Activated T-cell treated with anti-CD3 and anti-CD28 coated beads for 24 hours (primary cell): ENCODE data around the gene DNAJA2.
A peak's percentile ranks its signal among the peaks of the same experiment; 100 is the strongest.
"Not testable (repeated sequence)": the region's sequence is repeated elsewhere in the genome, so short reads cannot be mapped to it uniquely, and the experiment has no call there.

Source experiments
- DNase-seq: peaks from one replicate; pipeline ENCODE4 v3.0.0-alpha.2; 2020; ENCODE audit warnings: low read depth

DNAJA2 gene

DNA sequence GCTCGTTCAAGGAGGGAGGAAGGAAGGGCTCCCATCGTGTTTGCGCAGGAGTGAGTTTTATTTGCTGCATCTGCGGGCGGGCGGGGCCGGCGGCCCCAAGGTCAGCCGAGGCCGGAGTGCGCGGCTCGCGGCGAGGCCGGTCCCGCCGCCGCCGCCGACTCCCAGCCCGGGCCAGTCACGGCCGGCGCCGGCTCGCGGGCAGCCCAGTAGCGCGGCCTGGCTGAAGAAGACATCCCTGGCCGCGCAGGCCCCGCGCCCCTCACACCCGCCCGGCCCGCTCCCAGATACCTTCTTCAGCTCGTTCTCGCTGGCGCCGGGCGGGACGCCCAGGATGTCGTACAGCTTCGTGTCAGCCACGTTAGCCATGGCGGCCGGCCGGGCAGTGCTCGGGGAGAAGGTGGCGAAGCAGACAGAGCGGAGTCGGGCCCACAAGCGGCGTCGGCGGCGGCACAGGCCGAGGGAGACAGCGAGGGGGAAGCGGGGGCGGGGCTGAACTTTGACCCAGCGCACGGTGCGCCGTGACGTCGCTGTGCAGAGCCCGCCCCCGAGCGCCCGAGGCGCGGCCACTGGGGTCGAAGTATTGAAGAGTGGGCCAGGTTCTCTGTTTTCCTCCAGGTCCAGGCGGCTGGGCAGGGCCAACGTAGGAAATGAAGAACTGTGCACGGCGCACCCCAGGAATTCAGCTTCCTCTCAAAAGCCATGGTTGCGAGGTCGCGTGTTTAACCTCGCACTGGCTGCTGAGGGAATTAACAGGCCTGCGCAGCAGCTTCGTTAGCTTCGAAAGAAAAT lies at the start of gene DNAJA2:
TSS of gene DNAJA2 (minus strand) at position 468 of the 789 bp plus-strand sequence. CDS start at position 366, 102 bp downstream.
- DNase-seq = peak; percentile 86

DNA sequence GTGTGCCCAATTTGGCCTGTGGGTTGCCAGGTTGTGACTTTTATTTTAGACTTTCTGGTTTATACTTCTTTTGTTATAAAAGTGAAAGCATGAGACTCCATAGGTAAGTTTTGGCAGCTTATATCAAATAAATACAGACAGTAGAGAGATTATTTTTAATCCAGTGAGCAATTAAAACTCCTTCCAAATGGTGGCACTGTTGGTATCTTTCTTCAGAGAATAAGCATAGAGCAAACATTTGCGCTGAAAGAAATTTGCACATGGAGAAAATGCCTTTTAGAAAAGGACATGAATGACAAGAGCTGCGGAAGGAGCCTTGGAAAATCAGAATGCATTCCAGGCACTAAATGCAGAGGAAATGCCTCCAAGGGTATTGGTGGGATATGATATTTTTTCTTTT lies 46.1 kb upstream of the DNAJA2 start:
- DNase-seq = no peak

DNA sequence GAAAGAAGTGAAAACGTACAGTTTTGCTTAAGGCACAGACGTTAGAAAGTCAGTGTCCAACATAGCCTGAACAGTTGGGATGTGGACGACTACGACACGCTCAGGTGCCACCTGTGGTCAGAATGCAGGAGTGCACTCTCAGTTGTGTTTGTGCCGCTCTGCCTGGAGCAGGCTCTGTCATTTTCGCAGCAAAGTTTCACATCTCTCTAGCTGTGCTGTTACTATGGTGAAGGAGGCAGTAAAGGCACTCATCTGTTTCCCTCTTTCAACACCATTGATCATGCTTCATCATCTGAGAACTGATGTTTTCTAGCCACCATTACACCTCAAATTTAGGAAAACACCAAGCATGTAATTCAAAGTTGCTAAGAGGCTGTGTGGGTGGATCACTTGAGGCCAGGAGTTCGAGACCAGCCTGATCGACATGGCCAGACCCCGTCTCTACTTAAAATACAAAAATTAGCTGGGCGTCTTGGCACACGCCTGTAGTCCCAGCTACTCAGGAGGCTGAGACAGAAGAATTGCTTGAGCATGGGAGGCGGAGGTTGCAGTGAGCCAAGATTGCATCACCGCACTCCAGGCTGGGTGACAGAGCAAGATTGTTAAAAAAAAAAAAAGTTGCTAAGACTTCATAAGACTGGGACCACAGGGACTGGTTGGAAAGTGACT lies 44.9 kb upstream of the DNAJA2 start:
- DNase-seq = peak; percentile 17

DNA sequence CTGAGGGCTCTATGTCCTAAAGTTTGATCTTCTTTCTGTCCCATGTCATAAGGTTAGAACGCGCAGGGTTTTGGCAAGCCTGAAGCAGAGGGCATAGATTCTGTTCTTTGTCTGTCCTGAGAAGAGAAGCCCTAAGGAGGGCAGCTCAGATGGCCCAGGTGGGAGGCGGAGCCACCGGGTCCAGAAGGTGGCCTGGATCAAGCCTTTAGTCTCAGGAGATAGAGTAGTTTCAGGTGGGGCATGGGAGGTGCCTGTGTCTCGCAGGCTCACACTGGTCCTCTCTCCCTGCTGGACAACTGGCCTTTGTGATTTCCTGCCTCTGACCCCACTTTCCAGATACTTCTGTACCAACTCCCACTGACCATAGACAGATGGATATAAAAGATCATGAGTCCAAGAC lies 44.2 kb upstream of the DNAJA2 start:
- no peak for DNase-seq

DNA sequence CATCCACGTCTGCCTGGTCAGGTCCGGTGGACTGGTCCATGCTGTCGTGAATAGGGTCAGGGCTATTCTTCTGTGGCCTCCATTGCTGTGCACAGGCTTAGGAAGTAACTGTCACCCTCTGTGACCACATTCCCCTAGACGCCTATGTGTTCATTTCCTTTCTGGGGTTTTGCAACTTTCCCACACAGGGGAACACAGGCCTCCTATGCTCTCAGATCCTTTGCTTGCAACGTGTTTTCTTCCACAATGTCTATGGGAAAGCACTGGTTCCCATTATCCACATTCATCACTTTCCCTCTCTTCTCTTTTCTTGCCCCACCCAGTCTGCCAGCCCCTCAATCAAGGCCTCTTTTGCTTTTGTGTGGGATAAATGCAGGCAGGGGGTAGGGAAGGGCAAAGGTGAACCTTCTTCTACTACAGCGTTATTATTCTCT lies 43.2 kb upstream of the DNAJA2 start:
- DNase-seq = no peak

DNA sequence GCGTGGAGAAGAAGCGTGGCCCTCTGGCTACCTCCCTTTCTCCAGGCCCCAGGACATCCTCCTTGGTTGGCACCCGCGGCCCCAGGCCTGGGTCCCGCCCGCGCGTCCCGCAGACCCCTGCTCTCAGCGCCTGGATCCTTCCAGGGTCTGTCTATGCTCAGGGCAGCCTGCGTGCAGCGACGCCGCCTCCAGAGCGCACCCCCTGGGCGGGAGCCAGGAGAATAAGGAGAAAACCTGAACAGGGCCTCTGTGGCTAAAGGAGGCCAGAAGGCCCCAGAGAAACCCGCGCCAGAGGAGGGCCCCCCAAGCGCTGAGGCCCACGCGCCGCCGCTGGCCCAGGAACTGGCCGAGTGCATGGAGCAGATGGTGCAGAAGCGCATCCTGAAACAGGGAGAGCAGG lies 40.4 kb upstream of the DNAJA2 start:
- DNase-seq = no peak

DNA sequence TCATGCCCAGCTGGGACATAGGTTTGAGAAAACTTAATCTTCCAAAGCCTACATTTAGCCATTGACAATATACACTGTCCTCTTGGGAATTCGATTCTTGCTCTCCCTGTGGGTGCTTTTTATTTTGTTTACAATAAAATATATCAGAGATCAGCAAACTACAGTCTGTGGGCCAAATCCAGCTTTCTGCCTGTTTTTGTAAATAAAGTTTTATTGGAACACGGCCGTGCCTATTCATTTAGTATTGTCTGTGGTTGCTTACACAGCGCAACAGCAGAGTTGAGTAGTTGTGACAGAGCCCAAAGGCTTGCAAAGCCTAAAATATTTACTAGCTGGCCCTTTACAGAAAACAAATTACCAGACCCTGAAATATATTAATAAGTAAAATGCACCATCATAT lies 39.7 kb upstream of the DNAJA2 start:
- no peak for DNase-seq

DNA sequence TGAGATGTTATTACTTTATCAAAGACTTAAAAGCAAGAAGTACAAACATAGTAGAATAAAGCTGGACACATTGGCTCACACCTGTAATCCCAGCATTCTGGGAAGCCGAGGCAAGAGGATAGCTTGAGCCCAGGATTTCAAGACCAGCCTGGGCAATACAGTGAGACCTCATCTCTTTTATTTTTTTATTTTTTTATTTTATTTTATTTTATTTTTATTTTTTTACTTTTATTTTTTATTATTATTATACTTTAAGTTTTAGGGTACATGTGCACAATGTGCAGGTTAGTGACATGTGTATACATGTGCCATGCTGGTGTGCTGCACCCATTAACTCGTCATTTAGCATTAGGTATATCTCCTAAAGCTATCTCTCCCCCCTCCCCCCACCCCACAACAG lies 37.3 kb upstream of the DNAJA2 start:
- not testable (repeated sequence) for DNase-seq

DNA sequence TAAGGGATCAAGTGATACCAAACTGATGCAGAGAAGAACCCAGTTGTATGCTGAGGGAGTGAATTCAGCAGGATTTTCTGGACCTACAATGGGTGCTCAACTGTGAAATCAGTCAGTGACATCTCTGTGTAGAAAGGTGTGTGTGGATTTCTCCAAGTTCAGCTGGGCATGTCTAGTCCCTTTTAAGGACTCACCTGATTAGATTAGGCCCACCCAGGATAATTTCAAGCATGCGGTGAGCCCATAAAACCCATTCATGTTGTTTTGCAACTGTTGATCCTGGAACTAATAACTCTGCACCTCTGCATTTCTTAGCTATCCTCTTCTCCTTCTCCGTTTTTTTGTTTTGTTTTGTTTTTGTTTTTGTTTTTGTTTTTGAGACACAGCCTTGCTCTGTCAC lies 35.1 kb upstream of the DNAJA2 start:
- no peak for DNase-seq

DNA sequence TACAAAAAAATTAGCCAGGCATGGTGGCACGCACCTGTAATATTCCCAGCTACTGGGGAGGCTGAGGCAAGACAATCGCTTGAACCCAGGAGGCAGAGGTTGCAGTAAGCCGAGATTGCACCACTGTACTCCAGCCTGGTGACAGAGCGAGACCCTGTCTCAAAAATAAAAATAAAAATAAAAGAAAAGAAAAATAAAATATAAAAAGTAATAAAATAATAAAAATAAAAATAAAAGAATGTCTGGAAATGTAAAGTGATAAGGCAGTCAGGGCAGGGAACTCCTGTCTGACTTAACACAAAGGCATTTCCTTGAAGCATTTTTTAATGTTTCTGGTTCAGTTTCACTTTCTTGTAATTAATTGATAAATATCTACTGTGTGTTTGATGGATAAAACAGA lies 34.7 kb upstream of the DNAJA2 start:
- DNase-seq = no peak

DNA sequence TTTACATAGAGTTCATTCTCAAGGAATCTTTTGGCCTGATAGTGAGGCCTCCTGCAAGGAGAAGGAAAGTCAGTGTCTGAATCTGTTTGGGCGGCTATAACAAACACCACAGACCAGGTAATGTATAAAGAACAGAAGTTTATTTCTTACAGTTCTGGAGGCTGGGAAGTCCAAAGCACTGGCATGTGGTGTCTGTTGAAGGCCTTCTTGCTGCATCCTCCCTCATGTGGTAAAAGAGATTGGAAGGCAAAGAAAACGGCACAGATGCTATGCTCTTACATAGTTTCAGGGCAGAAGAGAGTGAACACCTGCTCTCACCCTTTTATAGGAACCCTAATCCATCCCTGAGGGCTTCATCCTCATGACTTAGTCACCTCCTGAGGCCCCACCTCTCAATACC lies 31.2 kb upstream of the DNAJA2 start:
- no peak for DNase-seq

DNA sequence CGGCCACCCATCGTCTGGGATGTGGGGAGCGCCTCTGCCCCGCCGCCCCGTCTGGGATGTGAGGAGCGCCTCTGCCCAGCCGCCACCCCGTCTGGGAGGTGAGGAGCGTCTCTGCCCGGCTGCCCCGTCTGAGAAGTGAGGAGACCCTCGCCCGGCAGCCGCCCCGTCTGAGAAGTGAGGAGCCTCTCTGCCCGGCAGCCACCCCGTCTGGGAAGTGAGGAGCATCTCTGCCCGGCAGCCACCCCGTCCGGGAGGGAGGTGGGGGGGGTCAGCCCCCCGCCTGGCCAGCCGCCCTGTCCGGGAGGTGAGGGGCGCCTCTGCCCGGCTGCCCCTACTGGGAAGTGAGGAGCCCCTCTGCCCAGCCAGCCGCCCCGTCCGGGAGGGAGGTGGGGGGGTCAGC lies 26.6 kb upstream of the DNAJA2 start:
- not testable (repeated sequence) for DNase-seq

DNA sequence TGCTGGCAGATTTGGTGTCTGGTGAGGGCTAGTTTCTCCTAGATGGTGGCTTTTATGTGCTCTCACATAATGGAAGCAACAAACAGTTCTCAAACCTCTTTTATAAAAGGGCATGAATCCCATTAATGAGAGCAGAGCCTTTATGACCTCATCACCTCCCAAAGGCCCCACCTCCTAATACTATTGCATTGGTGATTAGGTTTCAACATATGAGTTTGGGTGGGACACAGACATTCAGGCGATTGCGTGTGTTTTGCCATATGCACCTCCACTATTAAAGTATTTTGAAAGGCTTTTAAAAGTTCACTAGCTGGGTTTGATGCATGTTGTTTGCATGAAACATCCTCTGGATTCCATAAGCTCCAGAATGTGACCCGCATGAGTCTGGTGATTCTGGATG lies 24.4 kb upstream of the DNAJA2 start:
- DNase-seq = no peak

DNA sequence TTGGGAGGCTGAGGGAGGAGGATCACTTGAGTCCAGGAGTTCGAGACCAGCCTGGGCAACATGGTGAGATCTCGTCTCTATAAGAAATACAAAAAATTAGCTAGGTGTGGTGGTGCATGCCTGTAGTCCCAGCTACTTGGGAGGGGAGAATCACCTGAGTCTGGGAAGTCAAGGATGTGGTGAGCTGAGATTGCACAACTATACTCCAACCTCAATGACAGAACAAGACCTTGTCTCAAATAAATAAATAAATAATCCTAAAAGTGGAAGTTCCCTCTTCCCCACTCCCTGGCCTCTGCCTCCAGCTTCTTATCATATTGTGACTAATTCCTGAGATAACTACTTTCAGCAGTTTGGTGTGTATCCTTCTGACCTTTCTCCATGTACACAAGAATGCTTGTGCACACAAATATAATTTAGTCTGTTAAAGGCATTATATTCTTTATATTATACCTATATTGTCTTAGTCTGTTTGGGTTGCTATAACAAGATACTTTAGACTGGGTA lies 23.5 kb upstream of the DNAJA2 start:
- no peak for DNase-seq

DNA sequence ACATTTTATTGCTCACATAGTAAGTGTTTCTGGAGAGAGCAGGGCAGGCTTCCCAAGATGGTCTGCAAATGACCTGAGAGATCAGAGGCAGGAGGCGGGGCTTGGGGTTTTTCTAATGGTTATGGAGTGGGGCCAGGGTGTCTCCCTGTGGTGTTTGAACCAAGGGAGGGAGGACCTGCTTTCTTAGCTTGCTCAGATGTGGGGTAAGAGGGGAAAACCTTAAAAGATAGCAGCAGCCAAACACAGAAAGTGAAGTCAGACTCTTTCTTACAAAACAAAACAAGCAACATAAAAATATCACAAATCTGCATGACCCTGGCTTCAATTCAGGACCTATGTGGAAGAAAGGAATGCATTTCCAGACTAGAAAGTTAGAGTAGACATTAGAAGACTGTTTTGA lies 22.9 kb upstream of the DNAJA2 start:
- DNase-seq = no peak

DNA sequence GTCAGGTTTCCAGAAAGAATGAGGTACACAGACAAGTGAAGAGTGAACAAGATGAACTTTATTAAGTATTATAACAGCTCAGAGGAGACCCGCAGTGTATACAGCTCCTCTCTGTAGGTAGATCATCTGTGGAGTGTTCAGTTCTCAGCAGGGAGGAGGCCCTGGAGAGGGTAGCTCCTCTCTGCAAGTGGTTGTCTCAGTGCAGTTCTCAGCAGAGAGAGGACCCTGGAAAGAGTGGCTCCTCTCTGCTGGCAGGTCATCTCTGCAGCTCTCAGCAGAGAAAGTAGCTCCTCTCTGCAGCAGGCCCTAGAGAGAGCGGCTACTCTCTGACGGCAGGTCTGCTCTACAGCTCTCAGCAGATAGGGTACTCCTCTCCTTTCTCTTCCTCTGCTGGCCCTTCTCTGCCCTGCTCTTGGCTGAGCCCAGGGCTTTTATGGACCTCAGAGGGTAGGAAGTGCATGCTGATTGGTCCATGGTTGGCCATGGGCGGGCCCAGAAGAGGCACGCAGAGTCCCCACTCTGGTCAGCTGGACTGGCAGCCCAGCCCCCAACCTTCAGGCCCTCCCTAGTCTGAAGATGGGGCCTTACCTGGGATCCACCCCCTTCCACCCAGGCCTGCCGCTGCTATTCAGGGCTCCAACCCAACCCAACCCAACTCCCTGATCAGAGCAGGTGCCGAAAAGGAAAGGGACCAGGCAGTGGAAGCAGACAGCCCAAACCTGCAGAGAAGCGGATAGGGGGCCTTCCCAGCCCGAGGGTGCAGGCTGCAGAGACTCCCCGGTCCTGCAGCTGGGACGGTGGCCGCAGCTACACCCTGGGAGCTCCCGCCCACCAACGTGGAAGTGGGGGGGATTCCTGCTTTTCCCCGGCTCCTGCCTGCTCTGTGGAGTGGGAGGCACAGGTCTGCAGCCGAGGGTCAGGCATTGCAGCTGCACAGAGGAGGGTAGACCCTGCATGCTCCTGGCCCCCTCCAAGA lies 18.5 kb upstream of the DNAJA2 start:
- DNase-seq = no peak

DNA sequence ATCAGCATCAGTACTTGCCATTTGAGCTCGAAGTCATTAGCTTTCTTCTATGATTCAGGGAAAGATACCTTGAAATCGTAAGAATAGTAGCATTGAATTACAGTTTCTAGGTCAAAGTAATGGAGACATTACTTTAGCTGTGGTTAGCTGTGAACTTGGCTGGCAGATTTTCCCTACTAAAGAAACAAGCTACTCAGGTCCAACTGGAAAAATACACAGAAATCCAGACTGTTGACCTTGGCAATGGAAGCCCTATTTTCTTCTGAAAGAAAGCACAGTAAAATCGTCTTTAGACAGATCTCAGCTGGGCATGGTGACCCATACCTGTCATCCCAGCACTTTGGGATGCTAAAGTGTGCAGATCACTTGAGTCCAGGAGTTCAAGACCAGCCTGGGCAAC lies 13.4 kb upstream of the DNAJA2 start:
- DNase-seq = no peak

DNA sequence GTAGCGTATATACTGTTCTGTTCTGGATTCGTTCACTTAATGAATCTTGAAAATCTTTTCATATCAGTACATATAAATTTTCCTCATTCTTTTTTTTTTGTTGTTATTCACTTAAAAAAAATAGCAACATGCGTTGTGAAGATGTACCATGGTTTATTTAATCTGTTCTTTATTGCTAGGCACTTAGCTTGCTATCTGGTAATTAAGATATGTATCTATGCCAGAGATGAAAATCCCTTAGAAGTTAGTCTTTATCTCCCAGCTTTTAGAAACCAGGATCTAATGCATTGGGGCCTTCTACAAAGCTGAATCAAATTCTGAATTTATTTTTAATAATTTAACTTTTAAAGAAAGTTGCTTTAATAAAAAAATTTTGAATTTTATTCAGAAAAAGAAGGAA lies 13.0 kb upstream of the DNAJA2 start:
- DNase-seq = no peak

DNA sequence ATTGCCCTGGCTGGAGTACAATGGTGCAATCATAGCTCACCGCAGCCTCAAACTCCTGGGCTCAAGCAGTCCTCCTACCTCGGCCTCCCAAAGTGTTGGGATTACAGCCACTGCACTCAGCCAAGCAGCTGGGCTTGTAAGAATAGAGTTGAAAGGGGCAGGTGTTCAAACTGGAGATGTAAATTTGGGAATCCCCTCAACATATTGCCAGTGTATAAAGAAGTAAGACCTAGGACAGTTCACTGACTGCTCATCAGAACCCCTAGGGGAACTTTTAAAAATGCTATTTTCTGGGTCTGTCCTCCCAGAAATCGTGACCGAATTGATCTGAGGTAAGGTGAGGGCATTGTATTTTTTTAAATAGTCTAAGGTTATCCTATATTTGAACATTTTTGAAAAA lies 8.9 kb upstream of the DNAJA2 start:
- DNase-seq = no peak

DNA sequence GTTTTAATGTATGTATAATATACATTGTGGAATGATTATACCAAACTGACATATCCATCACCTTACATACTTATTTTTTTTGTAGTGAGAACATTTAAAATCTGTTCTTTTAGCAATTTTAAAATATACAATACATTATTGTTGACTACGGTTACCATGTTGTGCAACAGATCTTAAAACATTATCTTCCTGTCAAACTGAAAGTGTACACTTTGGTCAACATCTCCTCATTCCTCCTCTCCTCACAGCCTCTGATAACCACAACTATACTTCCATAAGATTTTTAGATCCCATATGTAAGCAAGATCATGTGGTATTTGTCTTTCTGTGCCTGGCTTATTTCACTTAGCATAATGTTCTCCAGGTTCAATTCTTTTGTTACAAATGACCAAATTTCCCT lies 7.5 kb upstream of the DNAJA2 start:
- no peak for DNase-seq

DNA sequence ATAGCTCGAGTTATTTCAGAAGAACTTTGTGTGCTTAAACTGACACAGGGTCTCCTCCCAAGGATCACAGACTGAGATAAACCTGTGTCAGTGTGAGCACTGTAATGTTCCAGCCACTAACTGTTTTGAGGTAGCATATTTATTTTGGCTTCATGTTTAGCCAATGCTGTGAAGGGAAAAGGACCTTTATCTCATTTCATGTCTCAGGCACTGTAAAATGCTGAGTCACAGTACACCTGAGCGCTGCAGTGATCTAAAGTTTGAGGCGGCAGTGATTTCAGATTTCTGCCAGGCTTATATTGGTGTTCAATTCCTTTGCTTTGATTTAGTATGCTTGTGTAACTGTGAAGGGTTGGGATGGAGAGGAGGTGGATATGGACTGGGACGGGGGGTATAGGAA lies 3.1 kb upstream of the DNAJA2 start:
- DNase-seq = no peak

DNA sequence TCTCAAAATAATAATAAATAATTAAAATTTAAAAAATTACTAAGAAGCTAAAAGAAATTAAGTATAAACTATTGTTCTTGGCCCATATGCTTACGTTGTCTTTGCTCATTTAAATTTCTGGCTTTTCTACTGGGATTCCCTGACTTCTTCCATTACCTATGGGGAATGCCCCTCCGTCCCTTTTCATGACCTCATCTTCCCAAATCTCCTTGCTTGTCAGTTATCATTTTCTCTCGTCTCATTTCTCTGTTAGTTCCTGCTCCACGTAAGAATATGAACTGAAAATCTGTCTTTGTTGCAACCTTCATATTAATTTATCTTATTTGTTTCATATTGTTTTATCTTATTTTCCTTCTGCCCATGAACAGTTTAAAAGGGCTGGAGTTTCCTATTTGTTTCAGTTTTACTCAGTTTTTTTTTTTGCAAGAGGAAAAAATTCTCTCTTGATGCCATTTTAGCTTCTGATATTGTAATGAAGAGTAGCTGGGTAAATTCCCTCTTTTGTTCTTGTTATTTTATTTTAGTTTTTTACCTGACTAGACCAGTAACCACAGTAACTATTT lies 2.5 kb upstream of the DNAJA2 start:
- no peak for DNase-seq
